Measurements from ENCODE around the gene H3-3A. TPM values are rescaled to one million over a fixed set of nuclear protein-coding genes. Genes with fewer than 3 reads are reported as not detected.

The H3-3A gene
- total RNA-seq (86.2 and 105 TPM in 2 replicates), polyA plus RNA-seq (285 and 312 TPM in 2 replicates), polyA minus RNA-seq (ENCODE audit: low replicate concordance) (0.37 and 8.7 TPM in 2 replicates)
- 315 and 365 TPM in 2 replicates for polyA plus RNA-seq (2012)

DNA sequence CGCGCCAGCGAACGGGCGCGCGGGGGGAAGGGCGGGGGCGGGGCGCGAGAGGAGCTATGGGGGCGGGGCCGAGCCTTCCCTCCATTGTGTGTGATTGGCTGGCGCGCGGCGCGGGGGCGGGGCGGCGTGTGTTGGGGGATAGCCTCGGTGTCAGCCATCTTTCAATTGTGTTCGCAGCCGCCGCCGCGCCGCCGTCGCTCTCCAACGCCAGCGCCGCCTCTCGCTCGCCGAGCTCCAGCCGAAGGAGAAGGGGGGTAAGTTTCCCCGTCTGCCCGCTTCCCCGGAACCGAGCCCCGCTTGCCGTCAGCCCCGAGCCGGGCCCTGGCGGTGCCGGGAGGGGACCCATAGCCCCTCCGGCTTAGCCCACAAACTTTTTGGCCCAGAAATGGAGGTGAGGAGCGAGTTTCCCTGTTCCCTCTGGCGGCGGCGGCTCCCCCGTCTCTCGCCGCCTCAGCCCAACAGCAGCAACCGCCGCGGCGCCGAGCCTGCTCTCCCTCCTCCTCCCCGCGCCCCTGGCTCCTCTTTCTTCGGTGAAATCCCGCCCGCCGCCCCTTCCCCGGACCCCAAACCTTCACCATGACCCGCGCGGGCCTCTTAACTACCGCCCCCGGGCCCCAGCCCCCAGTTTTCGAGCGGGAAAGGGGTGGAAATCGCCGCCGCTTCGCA is at the start of gene H3-3A:
Gene H3-3A, plus strand, starts transcription at position 159 of the 666 bp plus-strand sequence. CDS start 1,636 bp downstream, outside the sequence.
- peaks cover 43% of the 10 kb centered on the region for H3K79me2 ChIP-seq (ENCODE audit: control insufficient read depth, insufficient read depth, low read length)
- H3K9me3 ChIP-seq (ENCODE audit: control insufficient read depth, insufficient read depth, low read depth, low read length), result no peaks in the 10 kb centered on the region

DNA sequence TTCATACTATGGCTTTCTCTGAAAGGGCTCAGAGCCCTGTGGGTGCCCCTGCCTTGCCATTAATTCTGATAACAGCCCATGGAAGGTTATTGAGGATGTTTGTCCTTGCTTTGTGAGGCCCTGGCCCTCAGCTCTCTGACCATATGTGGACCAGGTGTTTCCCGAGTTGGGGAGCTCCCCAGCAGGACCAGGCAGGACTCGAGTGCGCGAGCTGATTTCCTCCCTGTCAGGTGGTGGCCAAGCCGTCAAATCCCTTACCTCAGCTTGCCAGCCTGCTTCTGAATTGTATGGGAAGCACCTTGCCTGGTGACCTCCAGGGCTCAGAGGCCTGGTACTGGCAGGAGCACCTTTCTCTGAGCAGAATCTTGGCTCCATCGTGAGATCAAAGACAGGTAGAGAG is 45.4 kb upstream of the H3-3A start:
- no peaks in the 10 kb centered on the region for H3K9me3 ChIP-seq (ENCODE audit: control insufficient read depth, insufficient read depth, low read depth, low read length)
- TF ChIP-seq CTCF (conservative IDR thresholded peaks at IDR 0.05 in 1 of 2, IDR thresholded peaks at IDR 0.05 in 1 of 2; ENCODE audit: low read depth in 1 of 2, low read length in 2 of 2) (no peak), EZH2 (IDR thresholded peaks at IDR 0.05; ENCODE audit: low read length, missing control alignments) (no peak)
- no peak overlapping the region for H3K4me2 ChIP-seq (ENCODE audit: extremely low read depth, insufficient read depth, low read length)
- H3K9ac ChIP-seq (ENCODE audit: insufficient read depth, low read length), result no peak overlapping the region
- peaks cover 5% of the 10 kb centered on the region for H3K27me3 ChIP-seq (ENCODE audit: control insufficient read depth, insufficient read depth, low read length)
- H3K4me1 ChIP-seq (ENCODE audit: control insufficient read depth, extremely low read depth, insufficient read depth, low read length), result no peaks in the 10 kb centered on the region
- no peaks in the 10 kb centered on the region for H3K36me3 ChIP-seq (ENCODE audit: control insufficient read depth, insufficient read depth, low read length)
- H3K27ac ChIP-seq (ENCODE audit: insufficient read depth, low read length), result no peak overlapping the region
- H3K79me2 ChIP-seq (ENCODE audit: control insufficient read depth, insufficient read depth, low read length), result no peaks in the 10 kb centered on the region
- no peak for DNase-seq (ENCODE audit: low read depth in 2 of 2)
- H3K4me3 ChIP-seq (replicated peaks in 1 of 4; ENCODE audit: control extremely low read depth in 1 of 4, insufficient read depth in 1 of 4, low read depth in 3 of 4, low read length in 4 of 4), result no peak overlapping the region
- H2AFZ ChIP-seq (ENCODE audit: low read length), result no peak overlapping the region
- H4K20me1 ChIP-seq (ENCODE audit: control insufficient read depth, extremely low read depth, insufficient read depth, low read length), result no peaks in the 10 kb centered on the region

More for the DNA sequence above, at the start of gene H3-3A:
- H2AFZ ChIP-seq (ENCODE audit: low read length), result peak within 1 kb of the TSS; percentile 91
- no peaks in the 10 kb centered on the region for H3K27me3 ChIP-seq (ENCODE audit: control insufficient read depth, insufficient read depth, low read length)
- peaks cover 3% of the 10 kb centered on the region for H3K36me3 ChIP-seq (ENCODE audit: control insufficient read depth, insufficient read depth, low read length)
- H3K4me3 ChIP-seq (replicated peaks in 1 of 4; ENCODE audit: control extremely low read depth in 1 of 4, insufficient read depth in 1 of 4, low read depth in 3 of 4, low read length in 4 of 4), result peak within 1 kb of the TSS; percentile 93 to 97 (median 96)
- peaks cover 12% of the 10 kb centered on the region for H4K20me1 ChIP-seq (ENCODE audit: control insufficient read depth, extremely low read depth, insufficient read depth, low read length)
- peak; percentile 86 to 94 for DNase-seq (ENCODE audit: low read depth in 2 of 2)
- H3K4me1 ChIP-seq (ENCODE audit: control insufficient read depth, extremely low read depth, insufficient read depth, low read length), result no peaks in the 10 kb centered on the region
- peak within 1 kb of the TSS; percentile 87 for H3K4me2 ChIP-seq (ENCODE audit: extremely low read depth, insufficient read depth, low read length)
- peak within 1 kb of the TSS; percentile 94 for H3K27ac ChIP-seq (ENCODE audit: insufficient read depth, low read length)
- peak within 1 kb of the TSS; percentile 95 for H3K9ac ChIP-seq (ENCODE audit: insufficient read depth, low read length)
- TF ChIP-seq EZH2 (IDR thresholded peaks at IDR 0.05; ENCODE audit: low read length, missing control alignments), result no peak
- TF ChIP-seq CTCF (conservative IDR thresholded peaks at IDR 0.05 in 1 of 2, IDR thresholded peaks at IDR 0.05 in 1 of 2; ENCODE audit: low read depth in 1 of 2, low read length in 2 of 2), result no peak

GRCh38 chr1:226019572-226019971 is 42.9 kb upstream of the H3-3A start:
- no peaks in the 10 kb centered on the region for H3K4me1 ChIP-seq (ENCODE audit: control insufficient read depth, extremely low read depth, insufficient read depth, low read length)
- H4K20me1 ChIP-seq (ENCODE audit: control insufficient read depth, extremely low read depth, insufficient read depth, low read length), result no peaks in the 10 kb centered on the region
- H3K36me3 ChIP-seq (ENCODE audit: control insufficient read depth, insufficient read depth, low read length), result no peaks in the 10 kb centered on the region
- H3K27me3 ChIP-seq (ENCODE audit: control insufficient read depth, insufficient read depth, low read length), result no peaks in the 10 kb centered on the region
- no peaks in the 10 kb centered on the region for H3K9me3 ChIP-seq (ENCODE audit: control insufficient read depth, insufficient read depth, low read depth, low read length)
- H3K4me3 ChIP-seq (replicated peaks in 1 of 4; ENCODE audit: control extremely low read depth in 1 of 4, insufficient read depth in 1 of 4, low read depth in 3 of 4, low read length in 4 of 4), result no peak overlapping the region
- no peak overlapping the region for H3K27ac ChIP-seq (ENCODE audit: insufficient read depth, low read length)
- H3K9ac ChIP-seq (ENCODE audit: insufficient read depth, low read length), result no peak overlapping the region
- no peak for TF ChIP-seq EZH2 (IDR thresholded peaks at IDR 0.05; ENCODE audit: low read length, missing control alignments)
- no peak for TF ChIP-seq CTCF (conservative IDR thresholded peaks at IDR 0.05 in 1 of 2, IDR thresholded peaks at IDR 0.05 in 1 of 2; ENCODE audit: low read depth in 1 of 2, low read length in 2 of 2)
- H3K79me2 ChIP-seq (ENCODE audit: control insufficient read depth, insufficient read depth, low read length), result no peaks in the 10 kb centered on the region
- H3K4me2 ChIP-seq (ENCODE audit: extremely low read depth, insufficient read depth, low read length), result no peak overlapping the region
- no peak overlapping the region for H2AFZ ChIP-seq (ENCODE audit: low read length)
- DNase-seq (ENCODE audit: low read depth in 2 of 2), result no peak
